PC-3 (cell line): Measurements from ENCODE around the gene CACTIN. TPM values are rescaled to one million over a fixed set of nuclear protein-coding genes. Genes with fewer than 3 reads are reported as not detected.

Experiments
- ATAC-seq: fragments of 200-7000 bp; cut with Tn5 transposase; 2 replicates; pipeline ENCODE4 v1.9.1; 2020; ENCODE audit warnings: mild to moderate bottlenecking, moderate library complexity
- BruUV-seq: library from RNA; stranded (reverse); fragments of 400-500 nt; replicated peaks from 2 replicates; lab custom pipeline; 2021; lab: Mats Ljungman, UMichigan
- CTCF ChIA-PET: fragments of 300-600 bp; sonication (Branson Sonifier 250); formaldehyde crosslinking; loops from one replicate; lab custom pipeline; 2022; ENCODE audit warnings: antibody characterized with exemption; lab: Charles Lee
- POLR2A ChIA-PET: fragments of 300-600 bp; sonication (Branson Sonifier 250); formaldehyde crosslinking; loops from one replicate; lab custom pipeline; 2022; ENCODE audit warnings: antibody characterized with exemption; ENCODE audit not compliant: unreplicated experiment; lab: Charles Lee
- DNase-seq: peaks from one replicate; pipeline ENCODE4 v3.0.0-alpha.2; 2015
- H2AFZ ChIP-seq: fragments of 300-600 bp; sonication (generic); 2 replicates; pipeline ENCODE4 v1.6.0; 2016; ENCODE audit warnings: antibody characterized with exemption, low read length
- H3F3A ChIP-seq: fragments of 300-600 bp; sonication (generic); one replicate; pipeline ENCODE4 v1.6.0; 2017; ENCODE audit warnings: antibody characterized with exemption, low read length, control low read depth, mild to moderate bottlenecking; ENCODE audit not compliant: unreplicated experiment
- H3K27ac ChIP-seq: fragments of 300-600 bp; sonication (generic); 2 replicates; pipeline ENCODE4 v1.5.1; 2016; ENCODE audit warnings: mild to moderate bottlenecking, low read length
- H3K27me3 ChIP-seq: fragments of 300-600 bp; sonication (generic); 2 replicates; pipeline ENCODE4 v1.6.1; 2016; ENCODE audit warnings: low read length, mixed read lengths
- H3K36me3 ChIP-seq: fragments of 300-600 bp; sonication (generic); 2 replicates; pipeline ENCODE4 v1.6.1; 2016; ENCODE audit warnings: low read depth, mixed run types, low read length, mixed read lengths
- H3K4me1 ChIP-seq: fragments of 300-600 bp; sonication (generic); 2 replicates; pipeline ENCODE4 v1.5.1; 2016; ENCODE audit warnings: low read length; ENCODE audit not compliant: insufficient read depth
- H3K4me2 ChIP-seq: fragments of 300-600 bp; sonication (generic); 2 replicates; pipeline ENCODE4 v1.6.0; 2016; ENCODE audit warnings: low read length
- H3K4me3 ChIP-seq: fragments of 300-600 bp; sonication (generic); 2 replicates; pipeline ENCODE4 v1.5.1; 2016; ENCODE audit warnings: mild to moderate bottlenecking, low read length, mixed read lengths
- H3K79me2 ChIP-seq: fragments of 300-600 bp; sonication (generic); 2 replicates; pipeline ENCODE4 v1.6.1; 2017; ENCODE audit warnings: low read length, mixed read lengths
- H3K9ac ChIP-seq: fragments of 300-600 bp; sonication (generic); 2 replicates; pipeline ENCODE4 v1.6.0; 2016; ENCODE audit warnings: mild to moderate bottlenecking, low read length
- H3K9me2 ChIP-seq: fragments of 300-600 bp; sonication (generic); replicated peaks from 2 replicates; pipeline ENCODE4 v1.6.1; 2016; ENCODE audit warnings: mixed run types, low read length, mixed read lengths
- H3K9me3 ChIP-seq: fragments of 300-600 bp; sonication (generic); 2 replicates; pipeline ENCODE4 v1.6.1; 2016; ENCODE audit warnings: low read length, mixed read lengths
- H4K20me1 ChIP-seq: fragments of 300-600 bp; sonication (generic); 2 replicates; pipeline ENCODE4 v1.6.1; 2016; ENCODE audit warnings: low read length, mixed read lengths
- CTCF ChIP-seq: fragments of 300-600 bp; sonication (generic); conservative IDR thresholded peaks from 2 replicates; pipeline ENCODE4 v1.5.1; 2017; ENCODE audit warnings: antibody characterized with exemption, low read depth, mild to moderate bottlenecking, low read length
- EZH2 ChIP-seq: fragments of 300-600 bp; sonication (generic); IDR thresholded peaks from one replicate; pipeline ENCODE4 v1.6.1; 2017; ENCODE audit warnings: antibody characterized with exemption, mild to moderate bottlenecking, low read length; ENCODE audit not compliant: unreplicated experiment
- EZH2phosphoT487 ChIP-seq: fragments of 300-600 bp; sonication (generic); IDR thresholded peaks from 2 replicates; pipeline ENCODE4 v1.6.1; 2018; ENCODE audit warnings: mild to moderate bottlenecking, antibody characterized with exemption, low read length, borderline replicate concordance
- intact Hi-C: fragments of 100-400 bp; cut with micrococcal nuclease; formaldehyde crosslinking; loops from 2 replicates; pipeline ENCODE4 v1.9.0; 2023
- total RNA-seq: library from RNA; depleted of rRNA; stranded (reverse); fragments of >200 nt; gene quantifications from 2 replicates; pipeline ENCODE4 v1.2.3, GENCODE V29; 2014

The CACTIN gene
- total RNA-seq, 1 experiment from 2014 or later: 47.8 TPM

GRCh38 chr19:3606174-3606689, 20.4 kb downstream of the CACTIN start:
- no TSS peak for BruUV-seq
- peak overlapping the region; percentile 25; the same call in 1 of the 2 replicates for H3K9ac ChIP-seq
- no peaks in the 10 kb centered on the region for H4K20me1 ChIP-seq
- peak overlapping the region; percentile 69 for H2AFZ ChIP-seq
- H3K79me2 ChIP-seq: no peaks in the 10 kb centered on the region
- peak overlapping the region; percentile 66 for H3K4me3 ChIP-seq
- H3K27ac ChIP-seq: no peak overlapping the region
- ATAC-seq (peak; percentile 69), DNase-seq (peak; percentile 35)
- no peaks in the 10 kb centered on the region for H3K36me3 ChIP-seq
- TF ChIP-seq EZH2phosphoT487: no peak
- no peak for TF ChIP-seq CTCF
- no peak for TF ChIP-seq EZH2
- H3K9me2 ChIP-seq: no peaks in the 10 kb centered on the region
- ChIA-PET CTCF (no interaction called here), POLR2A (no interaction called here)
- peaks cover 16% of the 10 kb centered on the region; the same call in 1 of the 2 replicates for H3K4me1 ChIP-seq
- no peaks in the 10 kb centered on the region for H3K9me3 ChIP-seq
- no peaks in the 10 kb centered on the region for H3K27me3 ChIP-seq
- H3F3A ChIP-seq: no peaks in the 10 kb centered on the region
- peak overlapping the region; percentile 88 for H3K4me2 ChIP-seq
- intact Hi-C loops: no loop called here

- Histone ChIP-seq H3K4me3 (peak overlapping the region; percentile 66), H3F3A (no peaks in the 10 kb centered on the region), H3K36me3 (no peaks in the 10 kb centered on the region), H2AFZ (peak overlapping the region; percentile 69), H3K9ac (peak overlapping the region; percentile 25; the same call in 1 of the 2 replicates), H3K9me3 (no peaks in the 10 kb centered on the region), H3K4me1 (peaks cover 16% of the 10 kb centered on the region; the same call in 1 of the 2 replicates), H3K27ac (no peak overlapping the region), H3K9me2 (no peaks in the 10 kb centered on the region), H3K4me2 (peak overlapping the region; percentile 88), H3K79me2 (no peaks in the 10 kb centered on the region), H3K27me3 (no peaks in the 10 kb centered on the region), H4K20me1 (no peaks in the 10 kb centered on the region)
- TF ChIP-seq EZH2: no peak
- no peak for TF ChIP-seq EZH2phosphoT487
- no peak for TF ChIP-seq CTCF
- no peak for ATAC-seq
- BruUV-seq: no TSS peak
- POLR2A ChIA-PET: no interaction called here
- intact Hi-C loops: no loop called here
- DNase-seq: no peak
- CTCF ChIA-PET: no interaction called here
Observed at GRCh38 chr19:3605770-3606169, 20.8 kb downstream of the CACTIN start.

- H3K36me3 ChIP-seq: no peaks in the 10 kb centered on the region
- H3K27ac ChIP-seq: no peak overlapping the region
- no peak for ATAC-seq
- DNase-seq: no peak
- TF ChIP-seq CTCF: no peak
- no peak for TF ChIP-seq EZH2phosphoT487
- no peak for TF ChIP-seq EZH2
- peak overlapping the region; percentile 66 for H3K4me3 ChIP-seq
- no peaks in the 10 kb centered on the region for H3K27me3 ChIP-seq
- H3K9me3 ChIP-seq: no peaks in the 10 kb centered on the region
- ChIA-PET POLR2A (no interaction called here), CTCF (no interaction called here)
- H3K9me2 ChIP-seq: no peaks in the 10 kb centered on the region
- no peak overlapping the region for H2AFZ ChIP-seq
- no peaks in the 10 kb centered on the region for H3F3A ChIP-seq
- intact Hi-C loops: no loop called here
- peaks cover 16% of the 10 kb centered on the region; the same call in 1 of the 2 replicates for H3K4me1 ChIP-seq
- no peaks in the 10 kb centered on the region for H4K20me1 ChIP-seq
- BruUV-seq: no TSS peak
- H3K79me2 ChIP-seq: no peaks in the 10 kb centered on the region
- no peak overlapping the region for H3K9ac ChIP-seq
- H3K4me2 ChIP-seq: peak overlapping the region; percentile 88
Observed at GRCh38 chr19:3605361-3605760, 21.2 kb downstream of the CACTIN start.
